ENCODE results near the gene EHBP1L1. TPM values are rescaled to one million over a fixed set of nuclear protein-coding genes. Genes with fewer than 3 reads are reported as not detected.

Gene EHBP1L1
- polyA plus RNA-seq (2012; ENCODE audit: insufficient read depth, insufficient read length): 37.5 TPM

- H3K4me3 ChIP-seq (ENCODE audit: low read length): peak within 1 kb of the TSS; percentile 66
- DNase-seq (ENCODE audit: low read depth, low spot score): no peak
These were observed at the start of gene EHBP1L1 for GRCh38 chr11:65575568-65576231. TSS of gene EHBP1L1 (plus strand) at chr11:65576053. CDS start at chr11:65576303, 250 bp downstream.

DNA sequence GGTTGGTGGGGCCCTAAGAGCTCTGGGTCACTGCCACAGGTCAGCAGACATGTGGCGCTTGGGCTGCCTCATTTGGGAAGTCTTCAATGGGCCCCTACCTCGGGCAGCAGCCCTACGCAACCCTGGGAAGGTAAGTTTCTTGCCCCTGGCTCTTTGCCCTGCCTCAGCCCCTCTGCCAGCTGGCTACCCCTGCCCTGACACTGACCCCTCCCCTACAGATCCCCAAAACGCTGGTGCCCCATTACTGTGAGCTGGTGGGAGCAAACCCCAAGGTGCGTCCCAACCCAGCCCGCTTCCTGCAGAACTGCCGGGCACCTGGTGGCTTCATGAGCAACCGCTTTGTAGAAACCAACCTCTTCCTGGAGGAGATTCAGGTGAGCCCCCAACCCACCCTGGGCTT lies 49.1 kb upstream of the EHBP1L1 start:
- H3K4me3 ChIP-seq (ENCODE audit: low read length): no peak overlapping the region
- DNase-seq (ENCODE audit: low read depth, low spot score): no peak

- H3K4me3 ChIP-seq (ENCODE audit: low read length): no peak overlapping the region
- DNase-seq (ENCODE audit: low read depth, low spot score): no peak
These were observed 47.0 kb upstream of the EHBP1L1 start for GRCh38 chr11:65528819-65529350.

GRCh38 chr11:65529475-65530156 lies 46.2 kb upstream of the EHBP1L1 start:
- DNase-seq (ENCODE audit: low read depth, low spot score): no peak
- no peak overlapping the region for H3K4me3 ChIP-seq (ENCODE audit: low read length)

- no peak overlapping the region for H3K4me3 ChIP-seq (ENCODE audit: low read length)
- DNase-seq (ENCODE audit: low read depth, low spot score): peak; percentile 55
These were observed 45.7 kb upstream of the EHBP1L1 start for GRCh38 chr11:65530157-65530496.

DNA sequence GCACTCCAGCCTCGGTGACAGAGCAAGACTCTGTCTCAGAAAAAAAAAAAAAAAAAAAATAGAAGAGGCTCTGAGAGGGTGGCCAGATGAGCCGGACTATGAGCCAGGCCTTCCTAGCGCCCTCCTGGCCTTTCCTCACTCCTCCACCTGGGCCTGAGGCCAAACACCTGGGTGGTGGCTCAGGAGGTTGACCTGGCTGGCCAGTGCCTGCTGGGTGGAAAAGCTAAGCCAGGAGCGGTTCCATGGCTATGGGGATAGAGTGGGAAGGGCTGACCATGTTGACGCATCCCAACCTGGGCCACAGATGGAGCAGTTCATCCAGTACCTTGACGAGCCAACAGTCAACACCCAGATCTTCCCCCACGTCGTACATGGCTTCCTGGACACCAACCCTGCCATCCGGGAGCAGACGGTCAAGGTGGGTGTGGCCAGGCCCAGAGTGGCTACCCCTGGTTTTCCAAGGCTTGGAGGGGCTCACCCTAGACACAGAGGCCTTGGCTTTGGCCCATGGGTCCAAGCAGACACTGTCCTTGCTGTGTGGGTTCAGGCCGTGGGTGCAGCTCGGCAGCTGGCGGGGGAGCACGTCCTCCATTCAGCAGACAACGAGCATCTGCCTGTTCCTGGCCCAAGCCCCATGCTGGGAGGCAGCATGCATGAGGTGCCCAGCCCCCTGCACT lies 43.3 kb upstream of the EHBP1L1 start:
- no peak for DNase-seq (ENCODE audit: low read depth, low spot score)
- no peak overlapping the region for H3K4me3 ChIP-seq (ENCODE audit: low read length)

- no peak overlapping the region for H3K4me3 ChIP-seq (ENCODE audit: low read length)
- DNase-seq (ENCODE audit: low read depth, low spot score): no peak
These were observed 40.8 kb upstream of the EHBP1L1 start for GRCh38 chr11:65535102-65535501.

DNA sequence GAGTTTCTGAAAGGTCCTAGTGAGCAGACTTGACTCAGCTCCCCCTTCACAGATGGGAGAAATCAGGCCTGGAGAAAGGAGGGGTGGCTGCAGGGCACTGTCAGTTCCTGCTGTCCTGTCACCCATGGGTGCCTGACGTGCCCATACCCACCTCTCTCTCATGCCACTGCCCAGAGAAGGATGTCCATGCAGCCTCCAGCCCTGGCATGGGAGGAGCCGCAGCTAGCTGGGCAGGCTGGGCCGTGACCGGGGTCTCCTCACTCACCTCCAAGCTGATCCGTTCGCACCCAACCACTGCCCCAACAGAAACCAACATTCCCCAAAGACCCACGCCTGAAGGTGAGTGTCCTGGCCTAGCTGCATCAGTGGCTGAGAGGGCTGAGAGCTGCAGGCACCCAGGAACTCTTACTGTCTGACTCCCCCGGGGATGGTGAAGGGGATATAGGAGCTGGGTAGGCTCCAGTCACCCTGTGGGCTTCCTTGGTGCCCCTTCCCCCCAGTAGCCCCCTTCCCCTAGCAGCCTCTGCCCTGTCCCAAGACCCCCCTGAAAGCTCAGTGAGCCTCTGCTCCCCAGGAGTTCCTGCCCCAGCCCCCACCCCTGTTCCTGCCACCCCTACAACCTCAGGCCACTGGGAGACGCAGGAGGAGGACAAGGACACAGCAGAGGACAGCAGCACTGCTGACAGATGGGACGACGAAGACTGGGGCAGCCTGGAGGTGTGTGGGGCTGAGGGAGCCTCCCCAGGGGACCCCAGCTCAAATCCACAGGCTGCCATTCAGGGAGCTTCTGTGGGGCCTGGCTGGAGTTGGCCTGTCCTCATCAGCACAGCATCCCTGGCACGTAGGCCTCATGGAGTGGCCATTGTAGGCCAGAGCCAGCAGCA lies 39.2 kb upstream of the EHBP1L1 start:
- H3K4me3 ChIP-seq (ENCODE audit: low read length): no peak overlapping the region
- no peak for DNase-seq (ENCODE audit: low read depth, low spot score)

- DNase-seq (ENCODE audit: low read depth, low spot score): no peak
- H3K4me3 ChIP-seq (ENCODE audit: low read length): no peak overlapping the region
These were observed 38.6 kb upstream of the EHBP1L1 start for GRCh38 chr11:65537296-65537597.

DNA sequence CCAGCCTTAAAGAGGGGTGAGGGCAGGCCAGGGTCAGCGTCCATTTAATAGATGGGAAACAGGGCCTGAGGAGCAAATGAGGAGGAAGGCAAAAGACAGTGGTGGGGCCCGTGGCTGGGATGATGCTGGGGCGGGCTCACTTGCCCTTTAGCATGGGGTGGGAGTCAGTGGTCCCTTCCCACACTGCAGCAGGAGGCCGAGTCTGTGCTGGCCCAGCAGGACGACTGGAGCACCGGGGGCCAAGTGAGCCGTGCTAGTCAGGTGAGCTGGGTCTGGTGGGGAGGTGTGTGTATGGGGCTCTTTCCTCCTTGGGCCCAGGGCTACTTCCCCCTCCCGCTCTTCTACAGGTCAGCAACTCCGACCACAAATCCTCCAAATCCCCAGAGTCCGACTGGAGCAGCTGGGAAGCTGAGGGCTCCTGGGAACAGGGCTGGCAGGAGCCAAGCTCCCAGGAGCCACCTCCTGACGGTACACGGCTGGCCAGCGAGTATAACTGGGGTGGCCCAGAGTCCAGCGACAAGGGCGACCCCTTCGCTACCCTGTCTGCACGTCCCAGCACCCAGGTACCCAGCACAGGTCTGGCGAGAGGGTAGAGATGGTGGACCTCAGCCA lies 38.1 kb upstream of the EHBP1L1 start:
- no peak overlapping the region for H3K4me3 ChIP-seq (ENCODE audit: low read length)
- DNase-seq (ENCODE audit: low read depth, low spot score): no peak

- no peak overlapping the region for H3K4me3 ChIP-seq (ENCODE audit: low read length)
- no peak for DNase-seq (ENCODE audit: low read depth, low spot score)
These were observed 37.5 kb upstream of the EHBP1L1 start for GRCh38 chr11:65538232-65538914.

DNA sequence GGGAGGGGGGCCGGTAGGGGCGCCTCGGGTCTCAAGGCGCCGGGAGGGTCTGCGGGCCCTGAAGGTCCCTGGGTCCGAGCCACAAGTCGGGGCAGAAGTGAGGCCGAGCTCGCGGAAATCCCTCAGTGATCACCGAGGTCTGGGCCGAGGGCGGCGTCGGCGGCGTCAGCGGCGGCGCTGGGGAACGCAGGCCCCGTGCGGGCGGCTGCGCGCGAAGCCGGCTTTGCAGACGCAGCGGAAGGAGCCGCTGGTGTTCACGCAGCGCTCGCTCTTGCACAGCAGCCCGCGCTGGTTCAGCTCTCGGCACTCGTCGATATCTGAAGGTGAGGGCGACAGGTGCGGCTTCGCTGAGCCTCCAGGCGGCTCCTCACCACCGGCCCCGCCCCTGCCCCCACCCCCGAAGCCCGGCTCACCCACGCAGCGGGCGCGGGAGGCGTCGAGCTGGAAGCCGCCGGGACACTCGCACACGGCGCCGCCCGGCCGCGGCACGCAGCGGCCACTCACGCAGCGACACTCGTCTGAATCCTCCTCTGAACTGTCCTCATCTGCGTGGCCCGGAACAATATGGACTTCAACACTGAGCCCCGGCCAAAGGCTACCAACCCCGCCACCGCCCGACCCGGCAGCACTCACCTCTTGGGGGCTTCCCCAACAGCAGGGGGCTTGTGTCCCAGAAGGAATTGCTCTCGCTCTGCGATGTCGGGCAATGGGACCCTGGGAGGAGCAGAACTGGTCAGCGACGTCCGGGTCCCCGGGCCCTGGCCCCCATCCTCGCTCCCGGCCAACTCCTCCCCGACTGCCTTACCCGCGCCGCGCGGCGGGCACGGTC lies 36.7 kb upstream of the EHBP1L1 start:
- H3K4me3 ChIP-seq (ENCODE audit: low read length): no peak overlapping the region
- DNase-seq (ENCODE audit: low read depth, low spot score): no peak

DNA sequence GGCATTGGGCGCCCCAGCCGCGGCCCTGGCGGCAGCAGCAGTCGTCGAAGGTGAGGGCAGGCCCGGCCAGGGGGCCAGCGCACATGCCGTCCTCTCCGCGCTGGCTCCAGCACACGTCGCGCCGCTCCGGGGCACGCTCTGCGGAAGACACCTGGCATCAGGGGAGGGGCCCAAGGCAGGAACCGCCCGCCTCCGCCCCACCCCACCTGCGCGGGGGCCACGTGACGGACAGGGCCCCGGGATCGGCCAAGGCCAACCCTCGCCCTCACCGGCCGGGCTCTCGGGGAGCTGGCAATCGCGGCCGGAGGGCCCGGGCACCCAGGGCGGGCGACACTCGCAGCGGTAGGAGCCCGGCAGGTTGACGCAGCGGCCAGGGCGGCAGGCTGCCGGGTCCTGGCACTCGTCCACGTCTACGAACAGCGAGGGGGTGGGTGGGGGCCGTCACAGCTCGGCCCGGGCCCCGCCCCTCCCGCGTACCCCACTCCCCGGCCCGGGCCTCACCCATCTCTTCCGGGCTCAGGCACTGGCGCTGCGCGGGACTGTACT lies 36.0 kb upstream of the EHBP1L1 start:
- DNase-seq (ENCODE audit: low read depth, low spot score): no peak
- peak overlapping the region; percentile 74 for H3K4me3 ChIP-seq (ENCODE audit: low read length)

DNA sequence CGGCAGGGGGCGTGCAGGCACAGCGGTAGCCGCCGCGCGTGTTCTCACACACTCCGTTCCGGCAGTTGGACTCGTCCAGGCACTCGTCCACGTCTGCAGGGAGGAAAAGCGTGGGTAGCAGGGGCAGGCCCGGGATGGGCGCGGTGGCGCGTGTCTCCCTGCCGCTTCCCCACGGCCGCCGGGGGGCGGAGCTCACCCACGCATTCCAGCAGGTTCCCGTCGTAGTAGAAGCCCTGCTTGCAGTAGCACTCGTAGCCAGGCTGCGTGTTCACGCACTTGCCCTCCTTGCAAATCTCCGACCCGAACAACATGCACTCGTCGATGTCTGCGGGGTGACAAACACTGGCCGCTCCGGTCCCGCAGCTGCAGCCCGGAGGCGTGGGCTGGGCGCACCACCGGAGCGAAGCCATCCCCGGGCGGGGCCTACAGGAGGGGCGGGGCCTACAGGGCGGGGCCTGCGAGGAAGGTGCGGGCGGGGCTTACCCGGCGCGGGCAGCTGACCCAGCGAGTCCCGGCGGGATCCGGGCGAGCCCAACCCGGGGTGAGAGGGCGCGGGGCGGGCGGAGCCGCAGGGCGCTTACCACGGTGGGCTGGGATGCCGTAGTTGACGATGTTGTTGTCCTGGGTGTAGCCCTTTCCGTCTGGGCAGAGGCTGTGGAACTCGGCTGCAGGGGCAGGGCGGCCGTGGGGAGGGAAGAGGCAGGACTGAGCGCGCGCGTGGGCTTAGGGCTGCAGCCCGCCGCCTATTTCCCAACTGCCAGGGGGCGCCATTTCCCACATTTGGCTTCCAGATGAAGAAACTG lies 35.4 kb upstream of the EHBP1L1 start:
- DNase-seq (ENCODE audit: low read depth, low spot score): peak; percentile 51
- peak overlapping the region; percentile 74 for H3K4me3 ChIP-seq (ENCODE audit: low read length)

GRCh38 chr11:65541093-65541982 lies 34.5 kb upstream of the EHBP1L1 start:
- H3K4me3 ChIP-seq (ENCODE audit: low read length): peak overlapping the region; percentile 74
- no peak for DNase-seq (ENCODE audit: low read depth, low spot score)

Data from Jurkat, Clone E6-1 (cell line).